ENCODE data around the gene EP400.

EP400 gene

DNA sequence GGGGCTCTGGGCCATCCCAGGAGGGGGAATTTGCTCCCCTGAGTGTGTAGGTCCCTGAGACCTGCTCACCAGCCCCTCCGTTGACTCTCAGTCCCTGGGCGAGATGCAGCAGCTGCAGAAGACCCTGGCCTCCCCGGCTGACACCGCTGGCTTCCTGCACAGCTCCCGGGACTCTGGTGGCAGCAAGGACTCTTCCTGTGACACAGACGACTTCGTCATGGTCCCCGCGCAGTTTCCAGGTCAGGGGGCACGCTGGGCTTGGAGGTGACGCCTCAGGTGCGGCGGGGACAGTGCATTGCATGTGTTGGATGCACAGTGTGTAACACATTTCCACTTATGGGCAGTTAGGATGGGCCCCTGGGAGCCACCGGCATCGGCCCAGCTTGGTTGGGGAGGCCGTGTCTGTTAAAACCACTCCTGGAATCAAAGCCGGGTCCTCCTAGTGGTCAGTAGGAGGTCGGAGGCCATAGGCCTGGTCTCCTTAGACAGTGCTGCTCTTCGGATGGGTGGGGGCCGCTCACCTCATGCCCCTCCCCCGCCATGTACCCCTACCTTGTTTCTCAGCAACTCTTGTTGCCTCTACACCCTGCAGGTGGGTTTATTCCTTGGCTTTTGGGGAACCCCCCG, 37.8 kb upstream of the EP400 start:
- Histone ChIP-seq H3K27ac (no peak overlapping the region), H3K27me3 (ENCODE audit: insufficient read depth, low read depth, severe bottlenecking) (no peaks in the 10 kb centered on the region), H3K9me3 (ENCODE audit: severe bottlenecking) (no peaks in the 10 kb centered on the region), H3K4me3 (ENCODE audit: low read depth, low read length) (no peak overlapping the region), H3K36me3 (peaks cover 87% of the 10 kb centered on the region)
- DNase-seq = no peak
- no peak for TF ChIP-seq CTCF (IDR thresholded peaks at IDR 0.05; ENCODE audit: low read depth, low read length)

GRCh38 chr12:131912518-131913274, 37.0 kb upstream of the EP400 start:
- TF ChIP-seq CTCF (IDR thresholded peaks at IDR 0.05; ENCODE audit: low read depth, low read length) = peak; percentile 52
- Histone ChIP-seq H3K9me3 (ENCODE audit: severe bottlenecking) (no peaks in the 10 kb centered on the region), H3K27ac (no peak overlapping the region), H3K4me3 (ENCODE audit: low read depth, low read length) (no peak overlapping the region), H3K36me3 (peaks cover 88% of the 10 kb centered on the region), H3K27me3 (ENCODE audit: insufficient read depth, low read depth, severe bottlenecking) (no peaks in the 10 kb centered on the region)
- DNase-seq = no peak

- Histone ChIP-seq H3K36me3 (peaks cover 90% of the 10 kb centered on the region), H3K9me3 (ENCODE audit: severe bottlenecking) (no peaks in the 10 kb centered on the region), H3K27me3 (ENCODE audit: insufficient read depth, low read depth, severe bottlenecking) (no peaks in the 10 kb centered on the region), H3K27ac (no peak overlapping the region), H3K4me3 (ENCODE audit: low read depth, low read length) (no peak overlapping the region)
- TF ChIP-seq CTCF (IDR thresholded peaks at IDR 0.05; ENCODE audit: low read depth, low read length) = no peak
- DNase-seq = no peak
Observed at GRCh38 chr12:131913666-131914065, 36.1 kb upstream of the EP400 start.

DNA sequence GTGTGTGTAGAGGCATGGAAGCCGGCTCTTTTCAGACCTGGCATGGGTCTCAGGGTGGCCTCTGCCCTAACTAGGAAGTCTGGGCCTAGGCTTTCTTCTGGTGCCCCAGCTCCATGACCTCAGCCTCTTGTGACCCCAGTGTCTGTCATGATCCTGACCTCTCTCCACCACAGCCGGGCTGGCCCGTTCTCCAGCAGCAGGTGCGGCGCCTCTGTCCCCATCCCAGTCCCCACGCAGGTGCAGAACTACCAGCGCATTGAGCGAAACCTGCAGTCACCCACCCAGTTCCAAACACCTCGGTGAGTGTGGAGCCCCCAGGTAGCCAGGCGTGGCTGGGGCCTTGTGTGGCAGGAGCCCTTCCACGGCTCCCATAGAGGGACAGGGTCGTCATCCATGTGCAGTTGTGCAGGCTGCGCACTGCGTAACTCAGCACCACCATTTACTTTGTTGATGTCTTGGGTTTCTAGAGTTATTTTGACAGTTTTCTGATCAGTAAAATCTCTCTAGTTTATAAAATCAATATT, 35.5 kb upstream of the EP400 start:
- no peak for DNase-seq
- no peak overlapping the region for H3K27ac ChIP-seq
- no peaks in the 10 kb centered on the region for H3K9me3 ChIP-seq (ENCODE audit: severe bottlenecking)
- H3K4me3 ChIP-seq (ENCODE audit: low read depth, low read length) = no peak overlapping the region
- TF ChIP-seq CTCF (IDR thresholded peaks at IDR 0.05; ENCODE audit: low read depth, low read length) = no peak
- no peaks in the 10 kb centered on the region for H3K27me3 ChIP-seq (ENCODE audit: insufficient read depth, low read depth, severe bottlenecking)
- H3K36me3 ChIP-seq = peaks cover 84% of the 10 kb centered on the region

GRCh38 chr12:131915000-131915689, 34.6 kb upstream of the EP400 start:
- no peak for DNase-seq
- H3K4me3 ChIP-seq (ENCODE audit: low read depth, low read length) = no peak overlapping the region
- no peak for TF ChIP-seq CTCF (IDR thresholded peaks at IDR 0.05; ENCODE audit: low read depth, low read length)
- peaks cover 84% of the 10 kb centered on the region for H3K36me3 ChIP-seq
- H3K27me3 ChIP-seq (ENCODE audit: insufficient read depth, low read depth, severe bottlenecking) = no peaks in the 10 kb centered on the region
- no peaks in the 10 kb centered on the region for H3K9me3 ChIP-seq (ENCODE audit: severe bottlenecking)
- H3K27ac ChIP-seq = no peak overlapping the region
